NCI-H2081 treated with DMSO at 0.1 percent for 48 hours (cell line): Measurements from ENCODE around the gene ANAPC2.

ENCODE experiments used
- DNase-seq: peaks from one replicate; lab custom pipeline; 2025; lab: John Stamatoyannopoulos, UW

The ANAPC2 gene

DNA sequence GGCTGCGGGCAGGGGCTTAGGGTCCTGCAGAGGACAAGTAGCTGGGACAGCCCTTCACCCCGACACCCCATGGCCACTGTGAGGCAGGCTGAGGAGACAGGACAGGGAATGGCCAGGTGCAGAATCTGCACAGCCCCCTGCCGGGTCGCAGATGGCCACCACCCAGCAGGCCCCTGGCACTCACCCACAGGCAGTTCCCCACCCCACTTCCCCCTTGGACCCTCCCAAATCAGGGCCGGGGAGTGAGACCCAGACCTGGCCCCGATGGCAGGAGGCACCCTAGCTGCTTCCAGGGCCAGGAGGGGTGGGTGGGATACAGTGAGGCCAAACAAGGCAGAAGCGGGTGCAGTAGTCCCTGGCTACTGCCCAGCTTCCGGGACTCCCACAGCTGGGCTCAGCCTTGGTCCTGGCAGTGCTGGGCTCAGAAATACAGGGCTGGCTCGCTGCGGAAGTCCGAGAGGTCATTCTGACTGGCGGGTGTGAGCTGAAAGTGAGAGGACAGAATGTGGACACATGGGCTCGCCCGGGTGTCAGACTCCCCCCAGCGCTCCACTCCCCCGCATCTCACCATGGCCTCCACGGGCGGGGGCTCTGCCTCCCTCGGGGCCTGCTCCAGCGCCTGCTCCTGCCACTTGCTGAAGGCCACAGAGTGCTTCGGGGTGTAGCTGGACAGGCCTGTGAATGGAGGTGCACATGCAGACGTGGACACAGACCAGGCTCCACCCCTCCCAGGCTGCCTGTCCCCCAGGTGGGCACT, 3.5 kb upstream of the ANAPC2 start:
- DNase-seq, result no peak

DNA sequence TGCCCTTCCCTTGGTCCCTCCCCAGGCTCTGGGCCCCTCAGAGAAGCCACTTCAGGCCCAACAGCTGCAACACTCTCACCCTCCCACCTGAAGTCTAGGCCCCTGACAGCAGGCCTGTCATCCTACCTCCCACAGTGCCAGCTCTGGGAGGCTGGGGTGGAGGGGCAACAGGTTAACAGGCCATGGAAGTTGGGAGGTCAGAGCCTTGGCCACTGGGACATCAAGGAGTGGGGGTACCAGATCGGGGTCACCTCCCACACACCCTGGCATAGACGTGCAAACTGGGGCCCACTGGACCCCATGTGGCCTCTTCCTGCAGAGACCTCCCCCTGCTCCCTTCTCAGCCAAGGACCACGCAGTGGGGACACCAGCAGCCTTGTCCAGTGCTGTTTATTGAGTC, 2.9 kb upstream of the ANAPC2 start:
- no peak for DNase-seq

DNA sequence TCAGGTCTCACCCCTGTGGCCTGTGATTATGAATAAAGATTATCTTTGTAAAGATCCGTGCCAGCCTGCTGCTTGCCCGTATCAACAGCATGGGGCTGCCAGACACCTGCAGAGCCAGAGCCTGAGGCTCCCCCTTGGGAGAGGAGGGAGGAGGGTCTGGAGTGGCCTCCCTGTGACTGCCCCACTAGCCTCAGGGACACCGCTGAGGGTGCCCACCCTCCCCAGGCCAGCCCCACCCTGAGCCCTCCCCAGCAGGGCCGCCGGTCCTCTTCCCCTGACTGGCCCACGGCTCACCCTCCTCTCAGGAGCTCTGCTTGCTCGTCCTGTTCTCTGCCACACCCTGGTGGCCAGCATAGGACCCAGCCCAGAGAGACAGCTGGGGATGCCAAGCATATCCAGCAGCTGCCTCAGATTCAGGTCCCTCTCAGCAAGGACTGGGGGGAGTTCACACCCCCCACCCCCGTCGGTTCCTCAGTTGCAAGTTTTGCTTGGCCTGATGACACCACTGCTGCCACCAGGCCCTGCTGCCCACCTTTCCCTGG, 2.0 kb upstream of the ANAPC2 start:
- DNase-seq, result no peak

DNA sequence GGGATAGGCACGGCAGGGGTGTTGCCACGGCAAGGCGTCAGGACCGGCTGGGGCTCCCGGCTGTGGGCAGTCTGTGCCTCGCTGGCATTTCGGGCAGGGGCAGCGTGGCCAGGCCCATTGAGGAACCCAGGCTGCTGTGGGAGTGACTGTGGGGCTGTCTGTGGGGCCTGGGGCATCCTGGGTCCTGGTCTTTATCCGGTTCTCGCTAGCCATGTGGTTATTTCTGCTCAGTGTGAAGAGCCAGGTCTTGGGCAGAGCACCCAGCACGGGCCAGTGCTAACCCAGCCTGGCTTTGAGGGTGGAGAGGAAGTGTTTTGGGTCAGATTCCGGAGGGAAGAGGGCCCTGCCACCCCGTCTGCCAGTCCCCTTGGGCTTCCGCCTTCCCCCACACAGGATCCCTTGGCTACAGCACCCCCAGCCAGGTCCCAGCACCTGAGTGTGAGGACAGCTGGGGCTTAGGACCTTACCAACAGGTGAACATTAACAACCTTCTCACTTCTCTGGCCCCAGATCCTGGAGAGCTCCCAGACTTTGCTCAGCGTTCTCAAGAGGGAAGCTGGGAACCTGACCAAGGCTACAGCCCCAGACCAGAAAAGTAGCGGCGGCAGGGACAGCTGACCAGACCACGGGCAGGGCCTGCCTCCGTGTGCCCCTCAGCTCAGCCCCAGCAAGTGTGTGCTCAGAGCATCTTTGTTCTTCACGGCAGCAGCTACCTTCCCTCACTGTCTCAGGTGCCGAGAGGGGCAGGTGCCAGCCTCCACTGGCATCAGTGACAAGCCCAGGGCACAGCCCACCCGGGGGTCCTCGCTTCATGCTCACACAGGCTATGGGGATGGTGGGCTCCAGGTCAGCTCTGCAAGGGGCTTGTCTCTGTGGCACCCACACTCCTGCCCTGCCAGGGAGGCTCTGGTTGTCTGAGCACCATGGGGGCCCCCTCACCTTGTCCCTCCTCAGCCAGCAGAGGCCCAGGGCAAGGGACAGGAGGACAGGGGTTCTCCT, 1.2 kb upstream of the ANAPC2 start:
- no peak for DNase-seq

DNA sequence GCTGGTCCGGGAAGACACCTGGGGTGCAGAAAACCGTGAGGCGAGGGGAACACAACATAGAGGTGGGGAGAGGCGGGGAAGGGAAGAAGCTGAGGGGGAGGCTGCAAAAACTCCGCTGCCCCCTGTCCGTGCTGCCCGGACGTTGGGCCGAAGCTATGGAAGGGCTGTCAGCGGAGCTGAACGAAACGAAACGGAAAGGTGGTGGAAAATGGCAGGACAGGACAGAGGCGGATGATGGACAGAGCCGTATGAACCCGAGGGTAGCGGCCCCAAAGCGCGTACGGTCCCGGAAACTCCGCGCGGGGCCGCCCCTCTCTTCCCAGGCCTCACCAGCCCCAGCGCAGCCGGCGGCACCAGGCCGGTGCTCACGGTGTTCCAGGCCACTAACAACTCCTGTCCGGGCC, 272 bp downstream of the ANAPC2 start:
- DNase-seq, result no peak

DNA sequence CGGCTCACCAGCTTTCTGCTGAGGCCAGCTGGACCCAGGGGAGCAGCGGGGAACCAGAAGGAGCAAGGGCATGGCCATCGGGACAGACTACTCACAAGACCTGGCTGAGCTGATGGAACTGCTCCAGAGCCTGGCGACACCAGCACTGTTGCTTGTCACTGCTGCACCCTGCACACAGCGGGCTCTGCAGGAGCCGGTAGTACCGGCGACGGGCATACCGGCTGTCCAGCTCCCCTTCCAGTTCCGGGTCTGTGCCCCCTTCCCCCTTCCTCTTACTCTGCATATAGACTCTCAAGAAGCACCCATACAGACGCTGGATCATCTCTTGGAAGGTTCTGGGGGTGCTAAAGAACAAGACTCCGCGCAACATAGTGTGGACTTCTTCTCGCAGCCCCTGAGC, 974 bp downstream of the ANAPC2 start:
- DNase-seq, result no peak

DNA sequence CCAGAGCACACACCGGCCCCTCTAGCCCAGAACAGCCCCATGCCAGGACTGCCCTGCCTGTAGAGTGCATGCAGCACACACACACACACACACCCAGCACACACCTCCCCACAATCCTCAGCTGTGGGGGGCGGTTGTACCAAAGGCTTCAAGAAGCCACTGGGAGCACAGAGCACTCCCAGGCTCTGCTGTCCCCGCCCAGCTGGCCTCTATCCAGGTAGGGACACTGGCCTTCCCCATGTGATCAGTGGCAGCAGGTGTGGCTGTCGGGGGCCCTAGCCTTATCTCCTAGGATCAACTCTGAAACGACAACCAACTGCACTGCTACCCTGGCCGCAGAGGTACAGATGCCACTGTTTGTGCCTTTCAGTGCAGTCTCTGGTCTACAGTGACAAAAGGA, 2.0 kb downstream of the ANAPC2 start:
- DNase-seq, result no peak

DNA sequence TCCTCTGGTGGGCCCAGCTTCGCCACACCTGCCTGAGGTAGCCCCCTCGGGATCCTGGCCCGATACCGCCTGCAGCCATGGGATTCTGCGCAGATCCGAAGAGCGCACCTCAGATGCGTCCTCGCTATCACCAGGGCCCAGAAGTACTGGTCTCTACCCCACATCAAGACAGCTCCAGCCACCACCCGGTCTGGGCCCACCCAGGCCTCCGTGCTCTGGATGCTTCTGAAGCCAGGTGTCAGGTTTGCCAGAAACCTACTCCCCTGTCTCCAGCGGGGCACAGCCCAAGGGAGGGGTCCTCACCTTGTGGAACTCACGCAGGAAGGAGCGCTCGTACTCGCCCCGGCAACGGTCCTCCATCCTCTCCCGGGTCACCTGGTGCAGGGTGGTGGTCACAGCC, 2.4 kb downstream of the ANAPC2 start:
- no peak for DNase-seq

DNA sequence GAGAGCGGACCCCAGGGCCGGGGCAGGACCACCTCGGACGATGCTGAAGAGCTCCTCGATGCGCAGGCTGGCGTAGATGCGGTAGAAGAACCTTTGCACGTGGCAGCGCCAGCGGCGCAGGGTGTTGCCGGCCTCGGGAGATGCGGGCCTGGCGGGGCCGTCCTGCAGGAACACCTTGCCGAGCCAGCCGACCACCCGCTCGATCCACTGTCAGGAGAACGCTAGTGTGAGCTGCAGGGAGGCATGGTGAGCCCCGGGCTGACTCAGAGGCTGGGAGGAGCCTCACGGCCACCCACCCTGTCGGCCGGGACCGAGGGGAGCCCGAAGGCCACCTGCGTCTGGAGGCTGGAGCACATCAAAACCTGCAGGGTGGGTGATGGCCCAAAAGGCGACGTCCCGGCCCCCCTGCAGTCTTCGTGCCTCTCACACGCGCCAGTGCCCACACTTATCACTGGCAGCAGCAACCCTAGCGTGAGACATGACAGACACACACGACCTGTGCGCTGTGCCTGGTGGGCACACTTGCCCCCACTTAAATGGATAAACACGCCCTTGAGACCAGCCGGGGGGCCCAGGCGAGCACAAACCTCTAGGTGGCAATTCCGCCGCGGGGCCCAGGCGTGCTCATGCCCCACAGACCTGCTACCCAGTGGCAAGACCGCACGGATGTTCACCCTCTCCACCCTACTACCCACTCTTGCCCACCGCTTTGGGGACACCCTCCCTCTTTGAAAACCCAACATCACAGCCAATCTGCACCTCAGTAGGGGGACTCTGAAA, 3.3 kb downstream of the ANAPC2 start:
- DNase-seq, result no peak

DNA sequence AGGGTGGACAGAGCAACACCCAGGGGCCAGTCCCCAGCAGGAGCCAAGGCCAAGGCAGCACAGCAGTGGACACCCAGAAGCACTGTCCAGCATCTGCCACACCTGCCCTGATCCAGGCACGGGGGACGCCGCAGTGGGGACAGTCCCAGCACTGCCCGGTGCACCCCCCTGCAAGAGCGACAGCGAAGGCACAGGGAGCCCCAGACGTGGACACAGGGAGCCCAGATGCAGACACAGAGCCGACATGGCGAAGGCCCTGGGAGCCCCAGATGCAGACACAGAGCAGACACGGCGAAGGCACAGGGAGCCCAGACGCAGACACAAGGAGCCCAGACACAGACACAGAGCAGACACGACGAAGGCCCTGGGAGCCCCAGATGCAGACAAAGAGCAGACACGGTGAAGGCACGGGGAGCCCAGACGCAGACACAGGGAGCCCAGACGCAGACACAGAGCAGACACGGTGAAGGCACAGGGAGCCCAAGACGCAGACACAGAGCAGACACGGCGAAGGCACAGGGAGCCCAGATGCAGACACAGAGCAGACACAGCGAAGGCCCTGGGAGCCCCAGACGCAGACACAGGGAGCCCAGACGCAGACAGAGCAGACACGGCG, 4.3 kb downstream of the ANAPC2 start:
- no peak for DNase-seq

DNA sequence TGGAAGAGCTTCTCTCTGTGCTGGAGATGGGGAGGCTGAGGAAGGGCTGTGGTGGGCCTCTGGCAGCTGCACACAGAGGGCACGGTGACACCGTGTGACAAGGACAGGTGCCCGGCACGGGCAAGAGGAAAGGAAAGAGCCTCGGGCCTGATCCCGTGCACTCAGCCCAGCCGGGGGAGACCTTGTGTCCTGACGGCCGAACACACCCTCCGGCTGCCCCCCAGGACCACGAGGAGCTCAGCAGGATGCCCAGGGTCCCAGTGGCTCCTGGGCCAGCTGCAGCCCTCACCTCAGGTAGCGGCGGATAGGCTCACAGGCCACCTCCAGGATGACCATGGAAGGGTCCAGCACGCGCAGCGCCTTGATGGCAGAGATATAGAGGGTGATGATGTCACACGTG, 5.5 kb downstream of the ANAPC2 start:
- DNase-seq, result no peak

DNA sequence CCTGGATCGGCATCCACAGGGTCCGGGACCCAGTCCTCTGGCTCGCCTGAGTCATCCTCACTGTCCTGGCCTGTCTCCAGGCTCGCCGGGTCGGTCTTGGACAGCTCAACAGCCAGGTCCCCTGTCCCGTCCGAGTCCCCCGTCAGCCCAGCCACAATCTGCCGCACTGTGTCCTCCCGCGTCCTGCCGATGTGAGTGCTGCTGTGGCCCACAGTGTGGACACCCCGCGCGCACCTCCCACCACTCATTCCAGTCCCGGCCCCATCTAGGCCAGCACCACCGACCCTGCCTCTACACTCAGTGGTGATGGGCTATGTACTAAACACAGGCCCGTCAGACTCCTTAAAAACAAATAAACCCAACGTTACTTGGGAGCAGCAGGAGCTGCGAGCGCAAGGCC, 6.7 kb downstream of the ANAPC2 start:
- DNase-seq, result no peak

DNA sequence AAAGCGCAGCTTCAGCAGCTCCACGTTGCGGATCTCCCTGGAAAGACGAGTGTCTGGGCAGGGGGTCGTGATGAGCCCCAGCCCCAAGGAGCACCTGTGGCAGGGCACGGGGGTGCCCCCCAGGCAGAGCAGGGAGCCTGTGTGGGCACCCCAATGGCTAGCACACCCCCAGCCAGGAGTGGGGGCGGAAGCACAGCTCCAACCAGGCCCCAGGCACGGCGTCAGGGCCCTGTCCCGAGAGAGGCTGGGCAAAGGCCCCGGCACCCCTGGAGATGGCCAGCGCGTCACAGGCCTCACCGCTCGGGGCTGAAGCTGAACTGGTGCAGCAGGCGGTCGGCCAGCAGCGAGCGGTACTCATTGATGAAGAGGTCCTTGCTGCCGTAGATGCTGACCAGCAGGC, 7.9 kb downstream of the ANAPC2 start:
- DNase-seq, result no peak

DNA sequence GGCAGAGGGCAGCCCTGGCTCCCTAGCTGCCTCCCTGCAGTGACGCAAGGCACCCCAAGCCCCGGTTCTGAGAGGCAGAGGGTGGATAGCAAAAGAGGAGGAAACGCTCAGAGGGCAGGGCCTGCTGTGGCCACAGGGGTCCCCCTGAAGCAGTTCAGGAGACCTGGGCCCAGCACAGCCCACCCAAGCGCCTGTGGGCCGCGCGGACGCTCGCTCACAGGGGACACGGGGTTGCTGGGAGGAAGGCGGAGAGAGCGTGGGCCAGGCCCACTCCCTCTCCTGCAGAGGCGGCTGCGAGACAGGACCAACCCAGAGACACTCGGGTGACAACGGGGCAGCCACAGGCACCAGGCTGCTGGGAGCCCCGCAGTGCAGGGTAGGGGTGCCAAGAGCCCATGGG, 8.6 kb downstream of the ANAPC2 start:
- DNase-seq, result no peak

DNA sequence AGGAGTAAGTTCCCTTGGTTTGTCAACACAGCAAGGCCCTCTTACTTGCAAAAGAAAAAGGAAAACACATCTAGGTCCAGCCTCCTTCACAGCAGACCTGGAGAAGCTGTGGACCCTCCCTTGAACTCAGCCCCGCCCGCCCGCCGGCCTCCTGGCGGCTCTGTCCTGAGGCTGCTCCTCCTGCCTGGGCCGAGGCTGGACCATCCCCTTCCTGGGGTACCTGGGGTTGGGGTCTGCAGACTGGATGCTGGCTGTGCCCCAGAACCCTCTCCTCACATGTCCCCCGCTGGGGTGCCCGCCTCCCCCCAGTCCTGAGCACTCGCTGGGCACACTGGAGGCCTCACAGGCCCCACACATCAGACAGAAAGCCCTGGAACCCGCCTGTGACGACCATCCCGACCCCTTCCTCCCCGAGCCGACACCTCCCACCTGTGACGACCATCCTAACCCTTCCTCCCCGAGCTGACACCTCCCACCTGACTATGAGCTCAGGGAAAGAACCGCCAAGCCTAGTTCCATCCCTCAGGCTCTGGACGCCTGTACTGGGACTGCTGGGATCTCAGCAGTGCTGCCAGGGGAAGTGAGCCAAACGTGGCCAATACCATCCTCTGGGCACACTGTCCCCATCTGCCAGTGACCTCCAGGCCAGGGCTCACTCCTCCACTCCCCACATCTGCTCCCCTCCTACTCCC, 9.3 kb downstream of the ANAPC2 start:
- no peak for DNase-seq

DNA sequence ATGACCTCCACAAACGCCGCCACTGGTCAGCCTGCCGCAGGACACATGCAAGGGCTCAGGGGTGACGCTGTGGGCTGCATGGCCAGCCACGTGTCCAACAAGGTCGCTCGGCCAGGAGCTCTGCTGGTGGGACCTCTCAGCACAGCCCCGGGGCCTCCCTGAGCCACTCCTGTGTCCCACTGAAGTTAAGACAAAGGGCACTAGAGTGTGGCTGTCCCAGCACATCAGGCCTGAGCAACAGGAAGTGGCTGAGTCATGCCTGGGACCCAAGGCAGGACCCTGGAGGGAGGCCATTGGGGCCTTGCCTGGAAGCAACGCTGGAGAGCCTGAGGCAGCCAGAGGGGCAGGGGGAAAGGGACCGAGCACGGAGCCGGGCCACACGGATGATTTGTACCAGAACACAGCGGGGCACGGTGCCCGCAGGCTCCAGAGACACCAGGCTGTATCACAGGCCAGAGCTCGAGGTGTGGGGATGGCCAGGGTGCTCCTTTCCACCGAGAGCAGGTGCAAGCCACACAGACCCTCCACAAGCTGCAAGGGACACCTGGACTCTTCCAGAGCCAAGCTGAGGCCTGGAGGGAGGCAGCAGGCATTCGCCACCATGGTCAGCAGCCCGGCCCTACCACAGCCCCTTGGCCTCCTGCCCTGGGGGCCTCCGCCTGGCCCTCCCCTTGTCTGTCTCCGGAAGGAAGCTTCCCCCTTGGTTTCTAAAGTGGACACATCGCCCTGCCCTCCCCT, 10.0 kb downstream of the ANAPC2 start:
- DNase-seq, result no peak

DNA sequence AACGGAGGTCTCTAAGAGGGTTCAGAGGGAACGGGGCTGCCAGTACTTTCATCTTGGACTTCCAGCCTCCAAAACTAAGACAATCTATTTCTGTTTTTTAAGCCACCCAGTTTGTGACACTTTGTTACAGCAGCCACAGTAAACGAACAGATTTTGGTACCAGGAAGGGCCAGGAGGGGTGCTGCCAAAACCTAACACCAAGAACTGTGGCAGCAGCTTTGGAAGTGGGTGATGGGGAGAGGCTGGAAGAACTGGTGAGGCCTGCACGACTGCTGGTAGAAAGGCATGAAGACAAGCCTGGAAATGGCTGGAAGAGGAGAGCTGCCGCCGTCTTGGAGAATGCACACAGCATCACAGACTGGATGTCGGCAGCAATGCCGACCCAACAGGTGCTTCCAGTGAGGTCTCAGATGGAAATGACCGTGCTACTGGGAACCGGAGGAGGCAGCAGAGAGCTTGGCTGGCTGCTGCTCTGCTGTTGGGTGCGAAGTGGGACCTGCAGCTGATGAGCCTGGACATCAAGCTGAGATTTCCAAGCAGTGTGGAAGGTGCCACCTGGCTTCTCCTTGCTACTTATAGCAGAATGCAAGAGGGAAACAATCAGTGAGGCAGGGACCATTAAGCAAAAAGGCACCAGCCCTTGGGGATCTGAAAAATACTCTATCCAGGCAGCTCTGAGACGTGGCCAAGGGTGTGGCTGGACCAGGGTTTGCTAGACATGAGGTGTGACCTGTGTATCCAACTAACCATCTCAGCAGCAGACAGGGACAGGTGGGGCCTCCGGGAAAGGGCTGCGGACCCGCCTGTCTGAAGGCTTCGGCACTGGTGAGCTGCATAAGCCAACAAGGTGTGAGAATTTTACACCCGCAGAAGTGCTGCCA, 11.8 kb downstream of the ANAPC2 start:
- DNase-seq, result no peak

DNA sequence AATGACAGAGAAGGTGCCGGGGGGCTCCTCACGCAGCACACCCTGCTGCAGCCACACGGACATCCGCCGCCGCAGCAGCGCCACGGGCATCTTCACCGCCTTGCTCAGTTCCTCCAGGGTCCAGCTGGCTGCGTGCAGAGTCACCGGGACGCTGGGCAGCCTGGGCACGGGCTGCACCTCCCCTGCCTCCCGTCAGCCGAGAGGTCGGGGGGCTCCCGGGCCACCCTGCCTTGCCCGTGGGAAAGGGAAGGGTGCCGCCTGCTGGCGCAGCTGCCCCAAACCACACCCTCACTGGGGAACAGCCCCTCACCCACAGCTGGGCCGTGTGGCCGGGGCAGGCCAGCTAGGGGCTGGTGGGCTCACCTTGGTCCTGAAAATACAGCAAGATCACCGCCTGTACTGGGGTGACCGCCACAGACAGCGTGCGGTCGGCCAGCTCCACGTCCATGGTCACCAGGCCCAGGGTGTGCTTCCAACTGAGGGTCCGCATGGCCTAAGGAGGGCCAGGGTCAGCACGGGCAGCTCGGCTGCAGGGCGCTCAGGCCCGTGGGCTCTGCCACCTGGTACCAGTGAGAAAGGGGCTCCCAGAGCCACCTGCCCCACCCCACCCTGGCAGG, 12.9 kb downstream of the ANAPC2 start:
- no peak for DNase-seq

DNA sequence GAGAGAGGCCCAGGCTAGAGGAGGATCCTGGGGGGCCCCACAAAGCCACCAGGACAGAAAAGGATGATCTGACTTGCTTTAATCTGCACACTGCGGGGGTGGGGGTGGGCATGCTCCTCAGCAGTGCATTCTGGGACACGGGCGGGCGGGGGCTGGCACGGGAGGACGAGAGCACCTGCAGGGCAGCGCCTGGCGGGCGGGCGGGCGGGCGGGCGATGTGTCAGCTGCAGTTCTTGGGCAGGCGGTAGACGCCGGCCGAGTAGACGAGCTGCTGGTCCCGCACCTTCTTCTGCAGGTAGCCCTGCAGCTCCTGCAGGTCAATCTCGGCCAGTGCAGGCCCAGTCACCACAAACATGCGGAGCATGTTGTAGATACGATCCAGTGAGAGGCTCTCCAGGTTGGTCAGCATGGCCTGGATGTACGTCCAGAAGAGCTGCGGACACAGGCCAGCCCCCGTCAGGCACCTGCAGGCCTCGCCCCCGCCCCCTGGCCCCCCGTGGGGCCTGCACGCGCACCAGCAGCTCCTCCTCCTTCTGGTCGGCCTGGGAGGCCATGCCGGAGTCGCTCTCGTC, 13.6 kb downstream of the ANAPC2 start:
- no peak for DNase-seq
